ENCODE data around the gene C11orf42.

C11orf42 gene, protein sequence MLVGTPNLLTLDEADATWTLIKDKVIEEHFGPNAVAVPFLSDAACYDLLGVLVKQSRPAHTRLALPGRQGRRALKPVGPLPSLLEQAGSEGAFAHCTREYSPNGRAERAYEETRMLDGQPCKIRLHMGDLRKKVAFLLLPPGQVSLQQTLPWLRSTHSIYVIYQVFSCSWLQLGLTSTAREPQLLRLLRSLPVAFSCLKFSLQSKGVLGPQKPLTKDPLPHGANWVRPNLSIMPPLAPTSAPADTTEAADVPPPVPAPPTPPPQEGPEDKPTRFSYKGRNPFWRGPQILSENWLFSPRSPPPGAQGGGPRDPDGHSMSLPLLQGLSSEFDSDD

GRCh38 chr11:6205366-6205765 is at the start of gene C11orf42:
Gene C11orf42, plus strand, starts transcription at chr11:6205557. Its CDS starts 59 bp downstream, at chr11:6205616.
- DNase-seq (ENCODE audit: low read depth in 3 of 3) = no peak

- DNase-seq (ENCODE audit: low read depth in 3 of 3) = no peak
Measured at GRCh38 chr11:6156628-6157359, 48.6 kb upstream of the C11orf42 start.

- no peak for DNase-seq (ENCODE audit: low read depth in 3 of 3)
Measured at GRCh38 chr11:6170226-6170625, 35.1 kb upstream of the C11orf42 start, which contains the start of gene OR52B2. Gene OR52B2, minus strand, starts transcription at chr11:6170326. Its CDS starts 0 bp downstream, at chr11:6170326.

DNA sequence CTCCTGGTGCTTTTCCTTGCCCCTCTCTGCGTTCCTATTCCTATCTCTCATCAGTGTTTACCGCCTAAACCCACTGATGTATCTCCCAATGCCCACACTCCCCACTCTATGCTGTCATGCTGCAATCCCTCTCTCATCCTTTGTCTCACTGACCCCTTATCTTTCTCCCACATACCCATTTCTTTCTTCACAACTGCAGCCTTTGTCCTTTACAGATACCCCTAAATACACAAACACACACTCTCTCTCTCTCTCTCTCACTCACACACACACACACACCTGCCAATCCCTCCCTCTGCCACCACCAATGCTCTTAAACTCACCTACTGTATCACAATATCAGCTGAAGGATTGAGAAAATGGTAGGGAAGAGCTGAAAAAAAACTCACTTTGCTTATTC is 29.9 kb upstream of the C11orf42 start:
- no peak for DNase-seq (ENCODE audit: low read depth in 3 of 3)

DNA sequence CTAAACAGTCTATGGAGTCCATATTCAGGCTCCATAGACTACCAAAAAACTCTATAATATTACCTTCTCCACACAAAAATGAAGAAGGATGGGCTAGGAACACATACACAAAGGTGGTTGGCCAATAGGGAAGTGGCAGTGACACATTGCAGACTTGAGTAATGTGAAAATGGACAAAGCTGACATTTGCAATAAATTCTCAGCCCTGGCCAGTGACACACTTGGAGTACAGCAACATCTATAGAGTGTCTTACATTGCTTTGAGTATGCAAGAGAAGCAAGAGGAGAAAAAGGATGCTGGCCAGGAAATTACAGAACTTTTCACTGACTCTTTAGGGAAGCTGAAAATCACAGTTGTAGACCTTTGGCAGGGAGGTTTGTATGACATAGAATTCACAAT is 13.6 kb upstream of the C11orf42 start:
- no peak for DNase-seq (ENCODE audit: low read depth in 3 of 3)

GRCh38 chr11:6194065-6194581 is 11.2 kb upstream of the C11orf42 start:
- DNase-seq (ENCODE audit: low read depth in 3 of 3) = no peak

DNA sequence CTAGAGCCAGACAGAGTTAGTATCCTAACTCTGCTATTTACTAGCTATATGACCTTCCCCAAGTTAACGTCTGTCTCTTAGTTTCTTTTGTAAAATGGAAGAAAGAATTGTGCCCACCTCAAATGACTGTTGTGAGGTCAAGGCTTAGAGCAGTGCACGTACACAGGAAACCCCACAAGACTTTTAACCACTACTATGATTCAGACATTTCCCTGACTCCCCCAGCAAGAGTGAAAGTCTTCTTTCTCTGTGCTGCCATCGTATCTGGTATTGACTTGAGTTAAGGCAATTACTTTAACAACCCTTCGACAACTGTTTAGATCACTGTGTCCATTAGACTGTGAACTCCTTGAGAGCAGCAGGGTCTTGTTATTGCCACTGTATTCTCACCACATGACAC is 9.0 kb upstream of the C11orf42 start:
- no peak for DNase-seq (ENCODE audit: low read depth in 3 of 3)

GRCh38 chr11:6197466-6198200 is 7.7 kb upstream of the C11orf42 start:
- no peak for DNase-seq (ENCODE audit: low read depth in 3 of 3)

GRCh38 chr11:6199174-6199810 is 6.1 kb upstream of the C11orf42 start, which contains the start of gene OR52W1:
Gene OR52W1, plus strand, starts transcription at chr11:6199224. Its CDS starts 0 bp downstream, at chr11:6199224.
- DNase-seq (ENCODE audit: low read depth in 3 of 3) = no peak

DNA sequence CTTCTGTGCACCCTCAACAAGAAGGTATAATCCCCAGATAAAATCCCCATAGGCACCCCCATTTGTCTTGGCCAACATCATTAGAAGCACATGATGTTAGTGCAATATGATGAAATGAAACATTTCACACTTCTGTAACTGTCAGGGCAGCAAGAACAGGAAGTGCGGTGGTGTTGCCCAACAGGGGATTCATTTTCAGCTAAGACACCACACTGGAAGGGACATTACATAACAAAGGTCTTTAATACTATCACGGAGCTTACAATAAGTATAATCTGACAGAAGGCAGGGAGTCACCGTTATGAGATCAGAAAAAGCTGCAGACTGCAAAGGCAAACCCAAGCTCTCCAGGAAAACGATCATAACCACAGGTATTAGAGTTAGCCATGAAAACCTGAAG is 4.4 kb upstream of the C11orf42 start:
- DNase-seq (ENCODE audit: low read depth in 3 of 3) = no peak

GRCh38 chr11:6201481-6201880 is 3.9 kb upstream of the C11orf42 start:
- no peak for DNase-seq (ENCODE audit: low read depth in 3 of 3)

DNA sequence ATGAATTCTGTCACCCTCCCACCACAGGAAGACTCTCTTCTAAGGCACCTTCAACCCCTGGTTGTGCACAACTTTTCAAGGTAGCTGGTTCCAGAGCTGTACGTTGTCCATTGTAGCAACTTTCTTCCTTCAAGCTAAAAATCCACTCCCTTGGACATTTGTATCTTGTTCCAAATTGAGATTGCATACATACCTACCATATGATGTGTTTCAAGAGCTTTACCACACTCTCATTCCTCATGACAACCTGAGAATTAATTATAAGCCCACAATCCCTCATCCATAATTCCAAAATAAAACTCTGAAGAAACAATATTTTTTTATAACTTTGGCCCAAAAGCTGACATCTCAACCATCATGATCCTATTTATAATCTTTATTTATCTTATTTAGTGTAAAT is 3.3 kb upstream of the C11orf42 start:
- no peak for DNase-seq (ENCODE audit: low read depth in 3 of 3)

- peak in 1 of 3 experiments; percentile 6 for DNase-seq (ENCODE audit: low read depth in 3 of 3)
Measured at GRCh38 chr11:6203327-6203726, 2.0 kb upstream of the C11orf42 start.

- DNase-seq (ENCODE audit: low read depth in 3 of 3) = no peak
Measured at GRCh38 chr11:6204706-6205105, 651 bp upstream of the C11orf42 start.

- no peak for DNase-seq (ENCODE audit: low read depth in 3 of 3)
Measured at GRCh38 chr11:6206456-6207180, 1.3 kb downstream of the C11orf42 start.

GRCh38 chr11:6209801-6210200 is 4.4 kb downstream of the C11orf42 start:
- DNase-seq (ENCODE audit: low read depth in 3 of 3) = no peak

- DNase-seq (ENCODE audit: low read depth in 3 of 3) = no peak
Measured at GRCh38 chr11:6210274-6210955, 5.1 kb downstream of the C11orf42 start.

- DNase-seq (ENCODE audit: low read depth in 3 of 3) = no peak
Measured at GRCh38 chr11:6214530-6214929, 9.2 kb downstream of the C11orf42 start.

DNA sequence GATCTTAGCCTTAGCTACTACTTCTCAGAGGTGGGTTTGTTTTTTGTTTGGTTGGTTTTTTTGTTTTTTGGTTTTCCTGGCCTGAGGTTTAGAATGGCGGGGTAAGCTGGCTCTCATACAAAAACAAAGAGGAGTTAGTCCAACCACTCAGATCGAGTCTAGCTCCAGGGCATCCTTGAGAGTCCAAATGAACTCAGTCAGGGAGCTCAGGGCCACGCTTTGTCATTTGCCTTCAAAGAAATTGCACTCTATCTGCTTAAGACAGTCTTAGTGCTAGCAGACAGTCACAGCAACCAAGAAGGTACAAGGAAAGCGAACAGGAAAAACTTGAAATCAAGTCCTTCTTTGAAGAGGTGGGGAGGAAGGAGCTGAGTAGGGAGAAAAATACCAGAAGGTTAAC is 11.1 kb downstream of the C11orf42 start:
- DNase-seq (ENCODE audit: low read depth in 3 of 3) = no peak

DNA sequence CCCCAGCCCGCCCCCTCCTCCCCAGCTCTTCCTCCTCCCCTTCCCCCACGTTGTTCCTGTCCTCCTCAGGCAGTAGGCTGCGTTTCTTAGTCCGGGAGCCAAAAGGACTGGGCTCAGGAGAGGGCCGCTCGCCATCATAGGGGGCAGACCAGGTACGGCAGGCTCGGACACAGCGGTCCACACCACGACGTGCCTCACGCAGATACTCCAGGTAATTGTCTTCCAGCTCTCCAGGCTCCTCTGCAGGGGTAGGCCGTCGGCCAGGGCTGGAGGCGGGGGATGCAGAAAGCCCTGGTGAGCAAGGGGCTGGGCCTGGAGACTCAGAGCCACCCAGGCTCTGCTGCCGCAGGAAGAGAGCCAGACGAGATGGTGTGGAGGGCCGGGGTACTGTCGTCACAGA is 12.4 kb downstream of the C11orf42 start:
- DNase-seq (ENCODE audit: low read depth in 3 of 3) = no peak

Data from stimulated activated CD4-positive, alpha-beta T cell treated with anti-CD3 and anti-CD28 coated beads, TNF-alpha, amount 100 ng/mL, for 24 hours (primary cell).